ENCODE measurements around the gene NEK1.

The NEK1 gene

GRCh38 chr4:169615467-169616106 lies 3.2 kb upstream of the NEK1 start:
- H3K9me2 ChIP-seq (replicated peaks; ENCODE audit: insufficient read depth, low read length) = no peaks in the 10 kb centered on the region
- no peak overlapping the region for H3K4me3 ChIP-seq (ENCODE audit: insufficient read depth, low read length, poor library complexity, severe bottlenecking)
- H2AFZ ChIP-seq (ENCODE audit: low read depth, low read length, severe bottlenecking) = peak overlapping the region; percentile 60
- no peaks in the 10 kb centered on the region for H3K9me3 ChIP-seq (ENCODE audit: insufficient read depth, low read length)
- no peaks in the 10 kb centered on the region for H3K36me3 ChIP-seq (ENCODE audit: low read length)
- peaks cover 18% of the 10 kb centered on the region for H3K79me2 ChIP-seq (ENCODE audit: insufficient read depth, low read length)
- no peaks in the 10 kb centered on the region for H4K20me1 ChIP-seq (ENCODE audit: low read depth, low read length)
- TF ChIP-seq EZH2phosphoT487 (conservative IDR thresholded peaks at IDR 0.05; ENCODE audit: low read length) = no peak
- TF ChIP-seq, protein P1, sequence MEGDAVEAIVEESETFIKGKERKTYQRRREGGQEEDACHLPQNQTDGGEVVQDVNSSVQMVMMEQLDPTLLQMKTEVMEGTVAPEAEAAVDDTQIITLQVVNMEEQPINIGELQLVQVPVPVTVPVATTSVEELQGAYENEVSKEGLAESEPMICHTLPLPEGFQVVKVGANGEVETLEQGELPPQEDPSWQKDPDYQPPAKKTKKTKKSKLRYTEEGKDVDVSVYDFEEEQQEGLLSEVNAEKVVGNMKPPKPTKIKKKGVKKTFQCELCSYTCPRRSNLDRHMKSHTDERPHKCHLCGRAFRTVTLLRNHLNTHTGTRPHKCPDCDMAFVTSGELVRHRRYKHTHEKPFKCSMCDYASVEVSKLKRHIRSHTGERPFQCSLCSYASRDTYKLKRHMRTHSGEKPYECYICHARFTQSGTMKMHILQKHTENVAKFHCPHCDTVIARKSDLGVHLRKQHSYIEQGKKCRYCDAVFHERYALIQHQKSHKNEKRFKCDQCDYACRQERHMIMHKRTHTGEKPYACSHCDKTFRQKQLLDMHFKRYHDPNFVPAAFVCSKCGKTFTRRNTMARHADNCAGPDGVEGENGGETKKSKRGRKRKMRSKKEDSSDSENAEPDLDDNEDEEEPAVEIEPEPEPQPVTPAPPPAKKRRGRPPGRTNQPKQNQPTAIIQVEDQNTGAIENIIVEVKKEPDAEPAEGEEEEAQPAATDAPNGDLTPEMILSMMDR (IDR thresholded peaks at IDR 0.05; ENCODE audit: insufficient read depth, low read length, poor library complexity, severe bottlenecking) = no peak
- peaks cover 20% of the 10 kb centered on the region for H3F3A ChIP-seq (ENCODE audit: insufficient read depth)
- no peaks in the 10 kb centered on the region for H3K27me3 ChIP-seq (ENCODE audit: low read length)
- H3K9ac ChIP-seq (ENCODE audit: low read length) = no peak overlapping the region
- no peak overlapping the region for H3K4me2 ChIP-seq (ENCODE audit: low read depth, low read length, poor library complexity, severe bottlenecking)
- H3K27ac ChIP-seq (ENCODE audit: low read depth, low read length) = no peak overlapping the region

DNA sequence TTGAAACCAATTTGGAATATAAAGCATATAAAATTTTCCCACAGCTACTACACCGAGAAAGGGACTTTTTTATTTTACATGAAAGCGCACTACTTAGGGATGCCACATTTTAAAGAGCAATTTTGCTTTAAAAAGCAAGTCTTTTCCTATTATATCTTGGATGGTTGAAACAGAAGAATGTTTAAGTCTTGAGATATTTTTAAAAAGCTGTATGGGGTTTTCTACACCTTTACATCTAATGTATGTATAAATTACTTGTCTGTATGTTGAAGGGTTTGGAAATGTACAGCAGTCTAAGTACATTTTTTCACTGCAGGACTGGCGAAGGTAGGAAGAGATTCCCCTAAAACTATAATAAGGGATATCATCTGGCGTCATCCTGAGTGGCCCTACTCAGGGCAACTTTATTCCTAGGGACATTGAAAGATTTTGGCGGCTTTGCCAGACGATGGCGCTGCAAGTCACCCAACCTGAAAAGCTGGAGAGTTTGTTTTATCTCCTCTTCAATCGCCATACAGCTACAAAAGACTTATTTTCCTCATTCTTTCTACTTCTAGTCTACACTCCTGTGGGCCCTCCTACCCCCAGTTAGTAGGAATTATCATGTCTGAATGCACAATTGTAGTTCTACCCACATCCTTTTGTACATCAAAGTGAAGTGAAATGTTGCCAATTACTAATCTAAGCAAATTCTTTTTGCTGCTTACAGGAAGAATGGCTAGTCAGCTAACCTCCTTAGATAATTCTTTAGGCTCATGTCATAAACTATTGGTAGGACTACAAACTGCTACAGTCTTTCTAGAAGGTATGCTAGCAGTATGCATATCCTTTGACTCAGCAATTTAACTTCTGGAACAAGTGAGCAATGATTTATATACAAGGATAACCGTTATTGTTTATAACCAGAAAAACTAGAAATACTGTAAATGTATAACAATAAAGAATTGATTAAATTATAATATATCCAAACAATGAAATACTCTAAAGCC lies 782 bp upstream of the NEK1 start:
- Histone ChIP-seq H3K9ac (ENCODE audit: low read length) (peak overlapping the region; percentile 70), H2AFZ (ENCODE audit: low read depth, low read length, severe bottlenecking) (peak overlapping the region; percentile 96), H3K79me2 (ENCODE audit: insufficient read depth, low read length) (peaks cover 27% of the 10 kb centered on the region), H4K20me1 (ENCODE audit: low read depth, low read length) (no peaks in the 10 kb centered on the region), H3K4me3 (ENCODE audit: insufficient read depth, low read length, poor library complexity, severe bottlenecking) (peak overlapping the region; percentile 79), H3K27me3 (ENCODE audit: low read length) (no peaks in the 10 kb centered on the region), H3K27ac (ENCODE audit: low read depth, low read length) (peak overlapping the region; percentile 79), H3K9me3 (ENCODE audit: insufficient read depth, low read length) (no peaks in the 10 kb centered on the region), H3K4me2 (ENCODE audit: low read depth, low read length, poor library complexity, severe bottlenecking) (peak overlapping the region; percentile 95), H3K36me3 (ENCODE audit: low read length) (no peaks in the 10 kb centered on the region), H3K9me2 (replicated peaks; ENCODE audit: insufficient read depth, low read length) (no peaks in the 10 kb centered on the region), H3F3A (ENCODE audit: insufficient read depth) (peaks cover 12% of the 10 kb centered on the region)
- no peak for TF ChIP-seq EZH2phosphoT487 (conservative IDR thresholded peaks at IDR 0.05; ENCODE audit: low read length)
- TF ChIP-seq, protein P1 (IDR thresholded peaks at IDR 0.05; ENCODE audit: insufficient read depth, low read length, poor library complexity, severe bottlenecking) = peak; percentile 61

DNA sequence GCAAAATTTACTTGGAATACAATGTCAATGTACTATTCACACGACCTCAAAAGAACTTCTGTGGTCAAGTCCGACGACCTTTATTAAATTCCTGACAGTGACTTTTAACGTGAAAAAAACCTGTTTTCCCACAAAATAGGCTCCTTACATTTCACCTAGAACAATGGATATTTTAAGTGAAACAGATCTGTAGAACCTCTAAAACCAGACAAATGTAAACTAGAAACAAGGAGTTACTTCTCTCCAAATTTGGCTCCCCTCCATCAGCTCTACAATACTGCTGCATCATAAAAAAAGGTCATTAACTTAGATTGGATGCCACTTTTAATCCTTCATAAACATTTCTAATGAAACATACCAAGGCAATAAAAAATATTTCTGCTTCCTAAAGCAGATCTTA lies 1.2 kb downstream of the NEK1 start:
- no peaks in the 10 kb centered on the region for H4K20me1 ChIP-seq (ENCODE audit: low read depth, low read length)
- H3K4me2 ChIP-seq (ENCODE audit: low read depth, low read length, poor library complexity, severe bottlenecking) = peak overlapping the region; percentile 91
- peaks cover 40% of the 10 kb centered on the region for H3K79me2 ChIP-seq (ENCODE audit: insufficient read depth, low read length)
- no peaks in the 10 kb centered on the region for H3K27me3 ChIP-seq (ENCODE audit: low read length)
- H3K9me3 ChIP-seq (ENCODE audit: insufficient read depth, low read length) = no peaks in the 10 kb centered on the region
- H3F3A ChIP-seq (ENCODE audit: insufficient read depth) = peaks cover 12% of the 10 kb centered on the region
- H3K4me3 ChIP-seq (ENCODE audit: insufficient read depth, low read length, poor library complexity, severe bottlenecking) = peak overlapping the region; percentile 79
- H3K36me3 ChIP-seq (ENCODE audit: low read length) = no peaks in the 10 kb centered on the region
- H3K9me2 ChIP-seq (replicated peaks; ENCODE audit: insufficient read depth, low read length) = no peaks in the 10 kb centered on the region
- peak overlapping the region; percentile 70 for H3K9ac ChIP-seq (ENCODE audit: low read length)
- no peak overlapping the region for H3K27ac ChIP-seq (ENCODE audit: low read depth, low read length)
- no peak overlapping the region for H2AFZ ChIP-seq (ENCODE audit: low read depth, low read length, severe bottlenecking)
- no peak for TF ChIP-seq EZH2phosphoT487 (conservative IDR thresholded peaks at IDR 0.05; ENCODE audit: low read length)
- TF ChIP-seq, protein P1 (IDR thresholded peaks at IDR 0.05; ENCODE audit: insufficient read depth, low read length, poor library complexity, severe bottlenecking) = no peak
